Measurements from ENCODE around the gene IQCN. TPM values are rescaled to one million over a fixed set of nuclear protein-coding genes. Genes with fewer than 3 reads are reported as not detected.

The IQCN gene
- total and polyA plus RNA-seq, 2 experiments from 2014 or later = 0.35 TPM; not detected in 1

DNA sequence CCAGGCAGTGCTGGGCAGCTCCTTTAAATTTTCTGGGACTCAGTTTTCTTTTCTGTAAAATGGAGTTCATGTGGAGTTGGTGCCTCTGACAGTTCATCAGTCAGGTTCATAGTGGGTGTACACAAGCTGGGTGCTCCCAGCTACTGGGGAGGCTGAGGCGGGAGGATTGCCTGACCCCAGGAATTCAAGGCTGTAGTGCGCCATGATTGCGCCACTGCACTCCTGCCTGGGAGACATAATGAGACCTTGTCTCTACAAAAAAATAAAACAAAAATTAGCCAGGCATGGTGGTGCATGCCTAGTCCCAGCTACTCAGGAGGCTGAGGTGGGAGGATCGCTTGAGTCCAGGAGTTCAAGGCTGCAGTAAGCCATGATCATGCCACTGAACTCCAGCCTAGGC lies 21.1 kb downstream of the IQCN start:
- Histone ChIP-seq H3K36me3 (ENCODE audit: insufficient read depth) (no peaks in the 10 kb centered on the region), H3K4me3 (no peak overlapping the region), H3K4me1 (ENCODE audit: insufficient read depth) (peaks cover 12% of the 10 kb centered on the region; the same call in 1 of the 2 replicates), H3K9me2 (ENCODE audit: insufficient read depth) (no peaks in the 10 kb centered on the region), H3K4me2 (no peak overlapping the region), H2AFZ (no peak overlapping the region), H3K79me2 (replicated peaks; ENCODE audit: insufficient read depth) (no peaks in the 10 kb centered on the region), H3K27ac (ENCODE audit: low read depth) (no peak overlapping the region), H3K27me3 (ENCODE audit: insufficient read depth) (no peaks in the 10 kb centered on the region), H3F3A (replicated peaks; ENCODE audit: low read depth) (peaks cover 7% of the 10 kb centered on the region), H4K20me1 (replicated peaks; ENCODE audit: insufficient read depth) (no peaks in the 10 kb centered on the region)
- no peak overlapping the region for H3K27ac Mint-ChIP-seq
- ATAC-seq (no peak), DNase-seq (ENCODE audit: low spot score) (no peak)
- peaks cover 11% of the 10 kb centered on the region for H3K27me3 Mint-ChIP-seq (ENCODE audit: insufficient read depth, low read depth, poor library complexity)
- no peaks in the 10 kb centered on the region for H3K36me3 Mint-ChIP-seq (ENCODE audit: low read depth)
- no peak for TF ChIP-seq JUNB (IDR thresholded peaks at IDR 0.05; ENCODE audit: unreplicated experiment)
- no peak for TF ChIP-seq EZH2 (IDR thresholded peaks at IDR 0.05; ENCODE audit: low read depth, unreplicated experiment)
- no peak for TF ChIP-seq CREB1 (CRISPR knock-in tag; IDR thresholded peaks at IDR 0.05; ENCODE audit: low read depth)
- no peaks in the 10 kb centered on the region; the same call in 2 of the 3 replicates for H3K9me3 Mint-ChIP-seq
- peaks cover 10% of the 10 kb centered on the region for H3K4me1 Mint-ChIP-seq
- H3K4me3 Mint-ChIP-seq = no peak overlapping the region

DNA sequence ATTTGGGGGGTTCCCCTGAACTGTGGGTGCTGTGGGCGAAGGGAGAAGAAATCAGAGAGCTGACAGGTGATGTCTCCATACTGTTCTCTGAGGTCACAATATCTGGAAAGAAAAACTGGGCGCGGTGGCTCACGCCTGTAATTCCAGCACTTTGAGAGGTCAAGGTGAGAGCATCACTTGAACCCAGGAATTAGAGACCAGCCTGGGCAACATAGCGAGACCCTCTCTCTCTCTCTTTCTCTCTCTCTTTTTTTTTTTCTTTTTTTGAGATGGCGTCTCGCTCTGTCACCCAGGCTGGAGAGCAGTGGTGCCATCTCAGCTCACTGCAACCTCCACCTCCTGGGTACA lies 21.9 kb downstream of the IQCN start:
- no peak for TF ChIP-seq POLR2AphosphoS5 (IDR thresholded peaks at IDR 0.05; ENCODE audit: low read depth)
- no peak for TF ChIP-seq EZH2 (IDR thresholded peaks at IDR 0.05; ENCODE audit: low read depth, unreplicated experiment)
- TF ChIP-seq, protein P1, sequence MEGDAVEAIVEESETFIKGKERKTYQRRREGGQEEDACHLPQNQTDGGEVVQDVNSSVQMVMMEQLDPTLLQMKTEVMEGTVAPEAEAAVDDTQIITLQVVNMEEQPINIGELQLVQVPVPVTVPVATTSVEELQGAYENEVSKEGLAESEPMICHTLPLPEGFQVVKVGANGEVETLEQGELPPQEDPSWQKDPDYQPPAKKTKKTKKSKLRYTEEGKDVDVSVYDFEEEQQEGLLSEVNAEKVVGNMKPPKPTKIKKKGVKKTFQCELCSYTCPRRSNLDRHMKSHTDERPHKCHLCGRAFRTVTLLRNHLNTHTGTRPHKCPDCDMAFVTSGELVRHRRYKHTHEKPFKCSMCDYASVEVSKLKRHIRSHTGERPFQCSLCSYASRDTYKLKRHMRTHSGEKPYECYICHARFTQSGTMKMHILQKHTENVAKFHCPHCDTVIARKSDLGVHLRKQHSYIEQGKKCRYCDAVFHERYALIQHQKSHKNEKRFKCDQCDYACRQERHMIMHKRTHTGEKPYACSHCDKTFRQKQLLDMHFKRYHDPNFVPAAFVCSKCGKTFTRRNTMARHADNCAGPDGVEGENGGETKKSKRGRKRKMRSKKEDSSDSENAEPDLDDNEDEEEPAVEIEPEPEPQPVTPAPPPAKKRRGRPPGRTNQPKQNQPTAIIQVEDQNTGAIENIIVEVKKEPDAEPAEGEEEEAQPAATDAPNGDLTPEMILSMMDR (conservative IDR thresholded peaks at IDR 0.05; ENCODE audit: low read depth in 2 of 2) = no peak
- TF ChIP-seq NANOG (IDR thresholded peaks at IDR 0.05; ENCODE audit: borderline replicate concordance) = no peak
- no peak for TF ChIP-seq ZNF114 (CRISPR knock-in tag; IDR thresholded peaks at IDR 0.05)
- TF ChIP-seq CREB1 (CRISPR knock-in tag; IDR thresholded peaks at IDR 0.05; ENCODE audit: low read depth) = no peak
- no peak for TF ChIP-seq EZH2phosphoT487 (IDR thresholded peaks at IDR 0.05; ENCODE audit: unreplicated experiment)
- no peak for TF ChIP-seq STAT1 (IDR thresholded peaks at IDR 0.05; ENCODE audit: unreplicated experiment)
- Histone ChIP-seq H3F3A (replicated peaks; ENCODE audit: low read depth) (peaks cover 7% of the 10 kb centered on the region), H3K36me3 (ENCODE audit: insufficient read depth) (no peaks in the 10 kb centered on the region), H3K27me3 (ENCODE audit: insufficient read depth) (no peaks in the 10 kb centered on the region), H3K4me3 (no peak overlapping the region), H2AFZ (peak overlapping the region; percentile 80; the same call in 1 of the 2 replicates), H3K79me2 (replicated peaks; ENCODE audit: insufficient read depth) (no peaks in the 10 kb centered on the region), H3K4me1 (ENCODE audit: insufficient read depth) (peaks cover 12% of the 10 kb centered on the region; the same call in 1 of the 2 replicates), H3K4me2 (no peak overlapping the region), H3K9me2 (ENCODE audit: insufficient read depth) (no peaks in the 10 kb centered on the region), H3K27ac (ENCODE audit: low read depth) (no peak overlapping the region), H4K20me1 (replicated peaks; ENCODE audit: insufficient read depth) (no peaks in the 10 kb centered on the region)
- ATAC-seq = no peak
- Mint-ChIP-seq H3K27me3 (ENCODE audit: insufficient read depth, low read depth, poor library complexity) (peaks cover 11% of the 10 kb centered on the region), H3K4me1 (peaks cover 10% of the 10 kb centered on the region), H3K9me3 (no peaks in the 10 kb centered on the region; the same call in 2 of the 3 replicates), H3K27ac (no peak overlapping the region), H3K4me3 (no peak overlapping the region; the same call in 2 of the 3 replicates), H3K36me3 (ENCODE audit: low read depth) (no peaks in the 10 kb centered on the region)
- no peak for DNase-seq (ENCODE audit: low spot score)
